Measurements from ENCODE around the gene MANSC4.

- TF ChIP-seq CTCF (IDR thresholded peaks at IDR 0.05) = no peak
- TF ChIP-seq POLR2A (IDR thresholded peaks at IDR 0.05) = no peak
Measured at GRCh38 chr12:27802511-27802910, 22.5 kb upstream of the MANSC4 start.
